Heart left ventricle (tissue), 13 donors: ENCODE results near the gene MZT2A.

Source experiments
- CTCF ChIP-seq, 12 donors: fragments of 200-600 bp; sonication (generic) in 4 of 12; IDR thresholded peaks; one replicate each; pipeline versions ENCODE4 v1.5.0 to v1.8.0; 2018 to 2022; ENCODE audit warnings: antibody characterized with exemption in 12 of 12, mild to moderate bottlenecking in 5 of 12
- POLR2A ChIP-seq, 2 donors: fragments of 450-650 bp; IDR thresholded peaks; one replicate each; pipeline ENCODE4 v1.6.1; 2017; ENCODE audit warnings: antibody characterized with exemption in 2 of 2, mild to moderate bottlenecking in 2 of 2, moderate library complexity in 2 of 2
- donor health status: ischemic (EF 13 %, LVEDD 7.1; RV severe dilation, severe dysfunction).
- donor health status: DM: no; HTN: yes; CAD: no.
- donor health status: DM: no; HTN: no; CAD: no.
- donor health status: ischemic (EF 25% LVEDD 6.9; RV normal size, moderate dysfunction).
- donor health status: ischemic (EF 25% LVEDD 5.7; RV mildly dilated, moderate dysfunction).
- donor health status: ischemic (EF 35%, LVEDD 5.7; RV mildly dilated, moderate dysfunction).
- donor health status: nonischemic (EF 11% LVEDD 7.7; RV severe dilation, severe dysfunction).
- donor health status: DM: yes; HTN: yes; CAD: no.
- donor health status: PGD.
- donor health status: ischemic (EF 29% LVEDD 5.4; RV normal size, mild dysfunction).
- donor health status: nonischemic (EF 23%, LVEDD 6.1; RV moderate dilation, normal function).

- TF ChIP-seq CTCF (IDR thresholded peaks at IDR 0.05) = no peak
- no peak for TF ChIP-seq POLR2A (IDR thresholded peaks at IDR 0.05)
Measured at GRCh38 chr2:131488306-131489205, 3.6 kb downstream of the MZT2A start.
